HCT116 (cell line): Measurements from ENCODE around the gene ADGRD1. TPM values are rescaled to one million over a fixed set of nuclear protein-coding genes. Genes with fewer than 3 reads are reported as not detected.

Experiments used
- ATAC-seq: fragments of 200-7000 bp; cut with Tn5 transposase; 2 replicates; pipeline ENCODE4 v1.9.1; 2020; ENCODE audit warnings: mild to moderate bottlenecking, moderate library complexity
- BruUV-seq: library from RNA; stranded (reverse); fragments of 400-500 nt; replicated peaks from 2 replicates; lab custom pipeline; 2021; lab: Mats Ljungman, UMichigan
- CTCF ChIA-PET: fragments of 300-600 bp; sonication (Branson Sonifier 250); formaldehyde crosslinking; loops from one replicate; lab custom pipeline; 2021; ENCODE audit warnings: antibody characterized with exemption; lab: Charles Lee
- POLR2A ChIA-PET: fragments of 300-600, 350-600 bp; sonication (Branson Sonifier 250); formaldehyde crosslinking; loops from one replicate; lab custom pipeline; 2021; ENCODE audit warnings: antibody characterized with exemption; lab: Charles Lee
- RAD21 ChIA-PET, 2 experiments: fragments of 300-600 bp; sonication (Branson Sonifier 250); formaldehyde crosslinking; loops; one replicate each; lab custom pipeline; 2023; ENCODE audit warnings: low total read pairs in 2 of 2; ENCODE audit not compliant: uncharacterized antibody in 2 of 2, unreplicated experiment in 2 of 2, low non-redundant PET in 1 of 2; lab: Charles Lee
- DNase-seq: peaks from one replicate; pipeline ENCODE4 v3.0.0-alpha.2; 2010; ENCODE audit warnings: low read depth, low spot score
- H2AFZ ChIP-seq: fragments of 200-600 bp; shearing (Covaris generic), sonication (generic); 2 replicates; pipeline ENCODE4 v1.6.1; 2017; ENCODE audit warnings: low read depth, mixed run types, mixed read lengths, antibody characterized with exemption, low read length; ENCODE audit not compliant: poor library complexity, severe bottlenecking
- H3K27ac ChIP-seq: 2 replicates; pipeline ENCODE4 v1.5.1; 2012; ENCODE audit warnings: low read depth, low read length
- H3K27me3 ChIP-seq: fragments of 200-600 bp; sonication (generic); 2 replicates; pipeline ENCODE4 v1.6.1; 2016; ENCODE audit warnings: mixed run types, low read length, mixed read lengths; ENCODE audit not compliant: insufficient read depth
- H3K36me3 ChIP-seq, 2 experiments: fragments of 200-500 bp in 1 of 2; fragments of 200-600 bp in 1 of 2; sonication (Bioruptor generic) in 1 of 2; sonication (generic) in 1 of 2; 2 replicates each; pipeline versions ENCODE4 v1.5.1 to v1.6.1; 2014 to 2016; ENCODE audit warnings: low read length in 2 of 2, inconsistent platforms in 1 of 2, mixed read lengths in 1 of 2, mixed run types in 1 of 2; ENCODE audit not compliant: insufficient read depth in 2 of 2, control insufficient read depth in 1 of 2
- H3K4me1 ChIP-seq, 2 experiments: fragments of 200-600 bp in 1 of 2; sonication (generic) in 1 of 2; 2 replicates each; pipeline versions ENCODE4 v1.5.1 to v1.6.1; 2012 to 2017; ENCODE audit warnings: low read length in 2 of 2, inconsistent platforms in 1 of 2, mild to moderate bottlenecking in 1 of 2, mixed read lengths in 1 of 2, mixed run types in 1 of 2, moderate library complexity in 1 of 2; ENCODE audit not compliant: insufficient read depth in 2 of 2, control insufficient read depth in 1 of 2
- H3K4me2 ChIP-seq: fragments of 200-600 bp; sonication (generic); 2 replicates; pipeline ENCODE4 v1.6.1; 2017; ENCODE audit warnings: mixed run types, low read length, mixed read lengths
- H3K4me3 ChIP-seq, 2 experiments: fragments of 200-600 bp in 1 of 2; sonication (generic) in 1 of 2; replicated peaks in 1 of 2; 2 replicates each; pipeline ENCODE4 v1.5.1; 2011 to 2016; ENCODE audit warnings: low read length in 2 of 2, control low read depth in 1 of 2, low read depth in 1 of 2, mild to moderate bottlenecking in 1 of 2, mixed read lengths in 1 of 2, mixed run types in 1 of 2
- H3K79me2 ChIP-seq: fragments of 200-600 bp; sonication (generic); 2 replicates; pipeline ENCODE4 v1.6.1; 2017; ENCODE audit warnings: mild to moderate bottlenecking, mixed run types, low read length, moderate library complexity, mixed read lengths; ENCODE audit not compliant: insufficient read depth
- H3K9ac ChIP-seq: fragments of 200-600 bp; sonication (generic); 2 replicates; pipeline ENCODE4 v1.6.1; 2016; ENCODE audit warnings: low read length, mixed read lengths
- H3K9me2 ChIP-seq: fragments of 200-600 bp; sonication (generic), shearing (Covaris generic); 2 replicates; pipeline ENCODE4 v1.6.1; 2017; ENCODE audit warnings: mixed run types, mild to moderate bottlenecking, moderate library complexity; ENCODE audit not compliant: insufficient read depth
- H3K9me3 ChIP-seq, 2 experiments: fragments of 200-500 bp in 1 of 2; fragments of 200-600 bp in 1 of 2; sonication (Bioruptor generic) in 1 of 2; sonication (generic) in 1 of 2; 2 replicates each; pipeline ENCODE4 v1.6.1; 2014 to 2017; ENCODE audit warnings: low read length in 2 of 2, mixed read lengths in 2 of 2, inconsistent platforms in 1 of 2, low read depth in 1 of 2, mild to moderate bottlenecking in 1 of 2, mixed run types in 1 of 2, moderate library complexity in 1 of 2; ENCODE audit not compliant: control insufficient read depth in 1 of 2, insufficient read depth in 1 of 2
- H4K20me1 ChIP-seq: fragments of 200-600 bp; sonication (generic), shearing (Covaris generic); 2 replicates; pipeline ENCODE4 v1.6.1; 2017; ENCODE audit warnings: mixed run types, mild to moderate bottlenecking, moderate library complexity; ENCODE audit not compliant: insufficient read depth
- ATF3 ChIP-seq: IDR thresholded peaks from 2 replicates; pipeline ENCODE4 v1.6.1; 2012
- CEBPB ChIP-seq: IDR thresholded peaks from 2 replicates; pipeline ENCODE4 v1.6.1; 2012; ENCODE audit warnings: low read depth
- EGR1 ChIP-seq: IDR thresholded peaks from 2 replicates; pipeline ENCODE4 v1.6.1; 2012; ENCODE audit warnings: low read depth
- EZH2phosphoT487 ChIP-seq: fragments of 200-600 bp; IDR thresholded peaks from 2 replicates; pipeline ENCODE4 v1.6.1; 2018; ENCODE audit warnings: antibody characterized with exemption, borderline replicate concordance
- POLR2A ChIP-seq: IDR thresholded peaks from 2 replicates; pipeline ENCODE4 v1.7.0; 2011; ENCODE audit warnings: borderline replicate concordance; ENCODE audit not compliant: insufficient read depth, insufficient read length; ENCODE audit errors: extremely low read depth
- SP1 ChIP-seq: IDR thresholded peaks from 2 replicates; pipeline ENCODE4 v1.6.1; 2012; ENCODE audit warnings: low read depth
- ZBTB33 ChIP-seq: IDR thresholded peaks from 2 replicates; pipeline ENCODE4 v1.6.1; 2011; ENCODE audit warnings: mild to moderate bottlenecking, low read length, moderate library complexity; ENCODE audit not compliant: insufficient replicate concordance; ENCODE audit errors: extremely low read depth
- intact Hi-C: fragments of 100-400 bp; cut with micrococcal nuclease; formaldehyde crosslinking; loops from 2 replicates; pipeline ENCODE4 v1.10.0; 2022
- total RNA-seq: library from RNA; stranded (reverse); gene quantifications from one replicate; pipeline ENCODE4 v1.2.1, GENCODE V29; 2021; ENCODE audit not compliant: unreplicated experiment

ADGRD1 gene
- total RNA-seq, 1 experiment from 2014 or later = 0.44 TPM

- Histone ChIP-seq H3K4me3 (no peak overlapping the region), H2AFZ (no peak overlapping the region), H3K9ac (no peak overlapping the region), H3K36me3 (no peaks in the 10 kb centered on the region), H3K4me2 (no peak overlapping the region), H3K27me3 (peaks cover 3% of the 10 kb centered on the region; the same call in 1 of the 2 replicates), H3K4me1 (0 out of 4 replicates have a peak, but pooled peaks cover 0 to 5% of the 10 kb centered on the region in 2 experiments), H3K9me3 (no peaks in the 10 kb centered on the region), H3K9me2 (no peaks in the 10 kb centered on the region), H3K27ac (no peak overlapping the region; the same call in 1 of the 2 replicates), H3K79me2 (no peaks in the 10 kb centered on the region), H4K20me1 (no peaks in the 10 kb centered on the region)
- ChIA-PET RAD21 (interaction anchor here in 1 of 2 experiments (1.8 kb wide), 1 partner anchor 352 kb away, joined by 6 read pairs; no protein-coding TSS in a partner anchor), POLR2A (no interaction called here), CTCF (interaction anchor here (2.5 to 4.0 kb wide), 4 partner anchors 29 to 727 kb away, joined by 17 to 43 read pairs (median 22); no protein-coding TSS in a partner anchor)
- BruUV-seq = no TSS peak
- no peak for TF ChIP-seq POLR2A
- DNase-seq (no peak), ATAC-seq (no peak)
- intact Hi-C loops = loop anchor here (5.0 kb wide), 1 partner anchor 464 kb away; no protein-coding TSS in a partner anchor
These were observed 149.4 kb downstream of the ADGRD1 start for GRCh38 chr12:131102991-131103668.

GRCh38 chr12:131103669-131104462 lies 150.2 kb downstream of the ADGRD1 start:
- ChIA-PET POLR2A (no interaction called here), CTCF (interaction anchor here (0.6 to 4.0 kb wide), 8 partner anchors 9 to 726 kb away, joined by 3 to 43 read pairs (median 10); no protein-coding TSS in a partner anchor), RAD21 (interaction anchor here (0.8 to 1.8 kb wide), 6 partner anchors 9 to 351 kb away, joined by 3 to 8 read pairs (median 6); no protein-coding TSS in a partner anchor)
- Histone ChIP-seq H3K4me3 (no peak overlapping the region), H3K27ac (no peak overlapping the region; the same call in 1 of the 2 replicates), H3K4me2 (no peak overlapping the region), H4K20me1 (no peaks in the 10 kb centered on the region), H3K4me1 (0 out of 4 replicates have a peak, but pooled peaks cover 0 to 5% of the 10 kb centered on the region in 2 experiments), H3K9me2 (no peaks in the 10 kb centered on the region), H3K36me3 (no peaks in the 10 kb centered on the region), H3K9me3 (no peaks in the 10 kb centered on the region), H3K27me3 (peaks cover under 1% of the 10 kb centered on the region; the same call in 1 of the 2 replicates), H2AFZ (no peak overlapping the region), H3K79me2 (no peaks in the 10 kb centered on the region), H3K9ac (no peak overlapping the region)
- ATAC-seq (no peak), DNase-seq (no peak)
- intact Hi-C loops = loop anchor here (1.0 to 5.0 kb wide), 4 partner anchors 28 to 725 kb away; partner anchors contain the start of gene MMP17
- BruUV-seq = no TSS peak
- TF ChIP-seq EZH2phosphoT487 (no peak), EGR1 (no peak), SP1 (no peak), ATF3 (no peak), ZBTB33 (no peak), CEBPB (no peak)
